ENCODE results near the gene LDLR. TPM values are rescaled to one million over a fixed set of nuclear protein-coding genes. Genes with fewer than 3 reads are reported as not detected.
"Not testable (repeated sequence)": the region's sequence is repeated elsewhere in the genome, so short reads cannot be mapped to it uniquely, and the experiment has no call there.

LDLR gene
- total RNA-seq, 1 donor, result 326 TPM

- Histone ChIP-seq H3K4me2 (ENCODE audit: insufficient read depth, low read length) (no peak overlapping the region), H3K4me1 (ENCODE audit: insufficient read depth, low read length) (peaks cover 28% of the 10 kb centered on the region), H3K79me2 (ENCODE audit: insufficient read depth, low read length) (peaks cover 65% of the 10 kb centered on the region), H3K27me3 (ENCODE audit: insufficient read depth, low read length) (no peaks in the 10 kb centered on the region), H3K27ac (ENCODE audit: low read depth, low read length) (no peak overlapping the region), H3K36me3 (ENCODE audit: insufficient read depth, low read length) (peaks cover 63% of the 10 kb centered on the region), H3K4me3 (ENCODE audit: insufficient read depth, low read length) (no peak overlapping the region), H4K20me1 (ENCODE audit: insufficient read depth, low read length) (peaks cover 19% of the 10 kb centered on the region), H2AFZ (ENCODE audit: low read length) (no peak overlapping the region), H3K9me3 (ENCODE audit: low read depth, low read length) (no peaks in the 10 kb centered on the region)
- TF ChIP-seq, protein P1, sequence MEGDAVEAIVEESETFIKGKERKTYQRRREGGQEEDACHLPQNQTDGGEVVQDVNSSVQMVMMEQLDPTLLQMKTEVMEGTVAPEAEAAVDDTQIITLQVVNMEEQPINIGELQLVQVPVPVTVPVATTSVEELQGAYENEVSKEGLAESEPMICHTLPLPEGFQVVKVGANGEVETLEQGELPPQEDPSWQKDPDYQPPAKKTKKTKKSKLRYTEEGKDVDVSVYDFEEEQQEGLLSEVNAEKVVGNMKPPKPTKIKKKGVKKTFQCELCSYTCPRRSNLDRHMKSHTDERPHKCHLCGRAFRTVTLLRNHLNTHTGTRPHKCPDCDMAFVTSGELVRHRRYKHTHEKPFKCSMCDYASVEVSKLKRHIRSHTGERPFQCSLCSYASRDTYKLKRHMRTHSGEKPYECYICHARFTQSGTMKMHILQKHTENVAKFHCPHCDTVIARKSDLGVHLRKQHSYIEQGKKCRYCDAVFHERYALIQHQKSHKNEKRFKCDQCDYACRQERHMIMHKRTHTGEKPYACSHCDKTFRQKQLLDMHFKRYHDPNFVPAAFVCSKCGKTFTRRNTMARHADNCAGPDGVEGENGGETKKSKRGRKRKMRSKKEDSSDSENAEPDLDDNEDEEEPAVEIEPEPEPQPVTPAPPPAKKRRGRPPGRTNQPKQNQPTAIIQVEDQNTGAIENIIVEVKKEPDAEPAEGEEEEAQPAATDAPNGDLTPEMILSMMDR (IDR thresholded peaks at IDR 0.05; ENCODE audit: extremely low read depth, low read depth, low read length), result no peak
- DNase-seq (ENCODE audit: insufficient read length, low spot score, missing footprints), result no peak
Measured at GRCh38 chr19:11098861-11099260, 9.6 kb downstream of the LDLR start.

- Histone ChIP-seq H3K79me2 (ENCODE audit: insufficient read depth, low read length) (peaks cover 60% of the 10 kb centered on the region), H3K36me3 (ENCODE audit: insufficient read depth, low read length) (peaks cover 66% of the 10 kb centered on the region), H4K20me1 (ENCODE audit: insufficient read depth, low read length) (peaks cover 22% of the 10 kb centered on the region)
Measured at GRCh38 chr19:11100049-11100448, 10.8 kb downstream of the LDLR start.

DNA sequence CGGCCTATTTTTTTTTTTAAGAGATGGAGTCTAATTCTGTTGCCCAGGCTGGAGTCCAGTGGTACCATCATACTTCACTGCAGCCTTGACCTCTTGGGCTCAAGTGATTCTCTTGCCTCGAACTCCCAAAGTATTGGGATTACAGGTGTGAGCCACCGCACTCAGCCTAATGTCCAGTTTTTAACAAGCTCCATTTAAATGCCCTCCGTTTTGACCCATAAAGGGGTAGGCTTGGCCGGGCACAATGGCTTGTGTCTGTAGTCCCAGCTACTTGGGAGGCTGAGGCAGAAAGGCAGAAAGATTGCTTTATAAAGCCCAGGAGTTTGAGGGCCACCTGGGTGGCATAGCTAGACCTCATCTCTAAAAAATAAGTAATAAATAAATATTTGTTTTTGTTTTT lies 11.8 kb downstream of the LDLR start:
- Histone ChIP-seq H4K20me1 (ENCODE audit: insufficient read depth, low read length) (peaks cover 19% of the 10 kb centered on the region), H2AFZ (ENCODE audit: low read length) (no peak overlapping the region), H3K36me3 (ENCODE audit: insufficient read depth, low read length) (peaks cover 71% of the 10 kb centered on the region), H3K27me3 (ENCODE audit: insufficient read depth, low read length) (no peaks in the 10 kb centered on the region), H3K9me3 (ENCODE audit: low read depth, low read length) (no peaks in the 10 kb centered on the region), H3K4me3 (ENCODE audit: insufficient read depth, low read length) (no peak overlapping the region), H3K4me1 (ENCODE audit: insufficient read depth, low read length) (peaks cover 13% of the 10 kb centered on the region), H3K79me2 (ENCODE audit: insufficient read depth, low read length) (peaks cover 60% of the 10 kb centered on the region), H3K27ac (ENCODE audit: low read depth, low read length) (no peak overlapping the region), H3K4me2 (ENCODE audit: insufficient read depth, low read length) (no peak overlapping the region)
- no peak for DNase-seq (ENCODE audit: insufficient read length, low spot score, missing footprints)
- TF ChIP-seq, protein P1 (IDR thresholded peaks at IDR 0.05; ENCODE audit: extremely low read depth, low read depth, low read length), result no peak

More at GRCh38 chr19:11100049-11100448, 10.8 kb downstream of the LDLR start:
- peaks cover 23% of the 10 kb centered on the region for H3K4me1 ChIP-seq (ENCODE audit: insufficient read depth, low read length)
- no peak overlapping the region for H3K4me3 ChIP-seq (ENCODE audit: insufficient read depth, low read length)
- no peaks in the 10 kb centered on the region for H3K27me3 ChIP-seq (ENCODE audit: insufficient read depth, low read length)
- no peak for DNase-seq (ENCODE audit: insufficient read length, low spot score, missing footprints)
- H2AFZ ChIP-seq (ENCODE audit: low read length), result peak overlapping the region; percentile 86
- no peak overlapping the region for H3K4me2 ChIP-seq (ENCODE audit: insufficient read depth, low read length)
- H3K9me3 ChIP-seq (ENCODE audit: low read depth, low read length), result no peaks in the 10 kb centered on the region
- peak overlapping the region; percentile 8 for H3K27ac ChIP-seq (ENCODE audit: low read depth, low read length)
- TF ChIP-seq, protein P1 (IDR thresholded peaks at IDR 0.05; ENCODE audit: extremely low read depth, low read depth, low read length), result no peak

DNA sequence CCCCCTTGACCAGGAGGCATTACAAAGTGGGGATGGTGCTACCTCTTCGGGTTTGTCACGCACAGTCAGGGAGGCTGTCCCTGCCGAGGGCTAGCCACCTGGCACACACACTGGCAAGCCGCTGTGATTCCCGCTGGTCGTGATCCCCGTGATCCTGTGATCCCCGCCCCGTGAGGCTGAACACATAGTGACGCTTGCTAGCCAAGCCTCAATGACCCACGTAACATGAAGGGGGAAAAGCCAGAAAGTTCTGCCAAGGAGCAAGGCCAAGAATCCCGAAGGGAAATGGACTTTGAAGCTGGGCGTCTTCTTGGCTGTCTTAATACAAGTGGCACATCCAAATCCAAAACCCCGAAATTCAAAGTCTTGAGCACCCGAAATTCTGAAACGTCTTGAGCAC lies 13.7 kb downstream of the LDLR start:
- Histone ChIP-seq H4K20me1 (ENCODE audit: insufficient read depth, low read length) (peaks cover 18% of the 10 kb centered on the region), H3K27ac (ENCODE audit: low read depth, low read length) (no peak overlapping the region), H3K4me2 (ENCODE audit: insufficient read depth, low read length) (no peak overlapping the region), H3K27me3 (ENCODE audit: insufficient read depth, low read length) (no peaks in the 10 kb centered on the region), H3K4me3 (ENCODE audit: insufficient read depth, low read length) (no peak overlapping the region), H3K4me1 (ENCODE audit: insufficient read depth, low read length) (no peaks in the 10 kb centered on the region), H3K9me3 (ENCODE audit: low read depth, low read length) (no peaks in the 10 kb centered on the region), H2AFZ (ENCODE audit: low read length) (no peak overlapping the region), H3K79me2 (ENCODE audit: insufficient read depth, low read length) (peaks cover 54% of the 10 kb centered on the region), H3K36me3 (ENCODE audit: insufficient read depth, low read length) (peaks cover 83% of the 10 kb centered on the region)
- TF ChIP-seq, protein P1 (IDR thresholded peaks at IDR 0.05; ENCODE audit: extremely low read depth, low read depth, low read length), result no peak
- peak; percentile 25 for DNase-seq (ENCODE audit: insufficient read length, low spot score, missing footprints)

DNA sequence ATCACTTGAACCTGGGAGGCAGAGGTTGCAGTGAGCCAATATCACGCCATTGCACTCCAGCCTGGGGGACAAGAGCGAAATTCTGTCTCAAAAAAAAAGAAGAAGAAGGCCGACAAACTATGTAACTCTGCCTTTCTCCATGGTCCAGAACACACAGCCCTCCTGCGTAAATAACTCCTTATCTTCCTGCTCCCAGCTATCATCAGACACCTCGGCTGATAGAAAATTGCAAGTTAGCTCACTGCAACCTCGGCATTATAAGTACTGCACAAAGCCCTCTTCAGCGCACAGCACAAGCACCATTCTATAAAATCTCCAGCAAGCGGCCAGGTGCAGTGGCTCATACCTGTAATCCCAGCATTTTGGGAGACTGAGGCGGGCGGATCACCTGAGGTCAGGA lies 14.4 kb downstream of the LDLR start:
- Histone ChIP-seq H3K36me3 (ENCODE audit: insufficient read depth, low read length) (peaks cover 83% of the 10 kb centered on the region), H3K79me2 (ENCODE audit: insufficient read depth, low read length) (peaks cover 47% of the 10 kb centered on the region), H4K20me1 (ENCODE audit: insufficient read depth, low read length) (peaks cover 18% of the 10 kb centered on the region)

More for the DNA sequence above, 14.4 kb downstream of the LDLR start:
- DNase-seq (ENCODE audit: insufficient read length, low spot score, missing footprints), result peak; percentile 17
- not testable (repeated sequence) for H3K9me3 ChIP-seq (ENCODE audit: low read depth, low read length); H3K4me2 ChIP-seq (ENCODE audit: insufficient read depth, low read length); H3K27me3 ChIP-seq (ENCODE audit: insufficient read depth, low read length); H3K27ac ChIP-seq (ENCODE audit: low read depth, low read length); H3K4me3 ChIP-seq (ENCODE audit: insufficient read depth, low read length); H3K4me1 ChIP-seq (ENCODE audit: insufficient read depth, low read length); H2AFZ ChIP-seq (ENCODE audit: low read length)
